Measurements from ENCODE around the gene ADGRB3.
"Not testable (repeated sequence)": the region's sequence is repeated elsewhere in the genome, so short reads cannot be mapped to it uniquely, and the experiment has no call there.

ADGRB3 gene

GRCh38 chr6:69424581-69424980, 789.5 kb downstream of the ADGRB3 start:
- H3K4me3 Mint-ChIP-seq = no peak overlapping the region
- H3K27me3 Mint-ChIP-seq = no peaks in the 10 kb centered on the region
- ATAC-seq (no peak), DNase-seq (no peak)
- no peaks in the 10 kb centered on the region for H3K36me3 Mint-ChIP-seq (ENCODE audit: low read depth)
- H3K4me1 Mint-ChIP-seq = no peaks in the 10 kb centered on the region
- no peaks in the 10 kb centered on the region for H3K9me3 Mint-ChIP-seq
- H3K27ac Mint-ChIP-seq = no peak overlapping the region

- no peak overlapping the region for H3K27ac Mint-ChIP-seq
Measured at GRCh38 chr6:69427882-69428281, 792.8 kb downstream of the ADGRB3 start.

GRCh38 chr6:69432168-69432567, 797.1 kb downstream of the ADGRB3 start:
- ATAC-seq; DNase-seq; H3K36me3 Mint-ChIP-seq (ENCODE audit: low read depth); H3K4me3 Mint-ChIP-seq; H3K27ac Mint-ChIP-seq; H3K27me3 Mint-ChIP-seq; H3K9me3 Mint-ChIP-seq; H3K4me1 Mint-ChIP-seq: not testable (repeated sequence)

More at GRCh38 chr6:69427882-69428281, 792.8 kb downstream of the ADGRB3 start:
- Mint-ChIP-seq H3K4me3 (no peak overlapping the region), H3K27me3 (no peaks in the 10 kb centered on the region), H3K4me1 (no peaks in the 10 kb centered on the region), H3K36me3 (ENCODE audit: low read depth) (no peaks in the 10 kb centered on the region), H3K9me3 (no peaks in the 10 kb centered on the region)
- DNase-seq (no peak), ATAC-seq (no peak)

GRCh38 chr6:69433116-69433515, 798.0 kb downstream of the ADGRB3 start:
- not testable (repeated sequence) for H3K27me3 Mint-ChIP-seq

GRCh38 chr6:69438113-69438512, 803.0 kb downstream of the ADGRB3 start:
- Mint-ChIP-seq H3K4me3 (no peak overlapping the region), H3K27ac (no peak overlapping the region), H3K36me3 (ENCODE audit: low read depth) (no peaks in the 10 kb centered on the region), H3K4me1 (no peaks in the 10 kb centered on the region), H3K27me3 (no peaks in the 10 kb centered on the region), H3K9me3 (peaks cover 9% of the 10 kb centered on the region)
- no peak for ATAC-seq
- no peak for DNase-seq

More at GRCh38 chr6:69433116-69433515, 798.0 kb downstream of the ADGRB3 start:
- not testable (repeated sequence) for H3K27ac Mint-ChIP-seq; DNase-seq; H3K4me1 Mint-ChIP-seq; H3K36me3 Mint-ChIP-seq (ENCODE audit: low read depth); H3K4me3 Mint-ChIP-seq; H3K9me3 Mint-ChIP-seq; ATAC-seq

Measured in activated naive CD8-positive, alpha-beta T cell treated with anti-CD3 and anti-CD28 coated beads, Interleukin-2, amount 50 U/mL, for 24 hours (primary cell).